GM11168 (cell line): ENCODE measurements around the gene KRTAP10-5.
"Not testable (repeated sequence)": the region's sequence is repeated elsewhere in the genome, so short reads cannot be mapped to it uniquely, and the experiment has no call there.

ENCODE experiments used
- in situ Hi-C: fragments of 300-500 bp; cut with MboI; formaldehyde crosslinking; loops from one replicate; pipeline ENCODE4 v1.12.0; 2022; ENCODE audit warnings: low sequenced_read_pairs; ENCODE audit not compliant: unreplicated experiment

The KRTAP10-5 gene

DNA sequence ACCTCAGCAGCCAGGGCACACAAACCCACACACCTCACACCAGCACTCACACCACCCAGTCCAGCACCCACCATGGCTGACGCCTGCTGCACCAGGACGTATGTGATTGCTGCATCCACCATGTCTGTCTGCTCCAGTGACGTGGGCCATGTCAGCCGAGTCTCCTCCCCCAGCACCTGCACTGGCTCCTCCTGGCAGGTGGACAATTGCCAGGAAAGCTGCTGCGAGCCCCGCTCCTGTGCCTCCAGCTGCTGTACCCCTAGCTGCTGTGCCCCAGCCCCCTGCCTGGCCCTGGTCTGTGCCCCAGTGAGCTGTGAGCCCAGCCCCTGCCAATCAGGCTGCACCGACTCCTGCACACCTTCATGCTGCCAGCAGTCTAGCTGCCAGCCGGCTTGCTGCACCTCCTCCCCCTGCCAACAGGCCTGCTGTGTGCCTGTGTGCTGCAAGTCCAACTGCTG, 31.7 kb upstream of the KRTAP10-5 start, which contains the start of gene KRTAP10-8:
Gene KRTAP10-8, plus strand, starts transcription at position 51 of the 458 bp plus-strand sequence. Its CDS starts 22 bp downstream, at position 73.
- in situ Hi-C loops = no loop called here

DNA sequence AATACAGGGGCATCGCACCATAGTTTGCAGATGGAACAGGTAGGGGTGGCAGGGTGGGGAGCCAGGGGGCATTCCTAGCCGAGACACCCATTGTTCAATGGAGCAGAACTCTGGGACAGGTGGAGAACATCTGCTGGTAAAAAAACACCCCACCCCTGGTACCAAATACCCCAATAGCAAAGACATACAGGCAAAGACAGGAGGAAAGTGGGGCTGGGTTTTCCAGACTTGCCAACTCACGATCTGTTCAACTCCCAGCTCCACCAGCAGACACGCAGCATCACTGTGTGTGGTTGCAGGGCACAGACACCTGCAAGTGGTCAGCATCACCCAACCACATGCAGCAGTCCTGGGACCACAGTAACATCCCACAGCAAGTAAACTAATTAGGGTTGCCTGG, 31.1 kb upstream of the KRTAP10-5 start:
- in situ Hi-C loops = no loop called here

DNA sequence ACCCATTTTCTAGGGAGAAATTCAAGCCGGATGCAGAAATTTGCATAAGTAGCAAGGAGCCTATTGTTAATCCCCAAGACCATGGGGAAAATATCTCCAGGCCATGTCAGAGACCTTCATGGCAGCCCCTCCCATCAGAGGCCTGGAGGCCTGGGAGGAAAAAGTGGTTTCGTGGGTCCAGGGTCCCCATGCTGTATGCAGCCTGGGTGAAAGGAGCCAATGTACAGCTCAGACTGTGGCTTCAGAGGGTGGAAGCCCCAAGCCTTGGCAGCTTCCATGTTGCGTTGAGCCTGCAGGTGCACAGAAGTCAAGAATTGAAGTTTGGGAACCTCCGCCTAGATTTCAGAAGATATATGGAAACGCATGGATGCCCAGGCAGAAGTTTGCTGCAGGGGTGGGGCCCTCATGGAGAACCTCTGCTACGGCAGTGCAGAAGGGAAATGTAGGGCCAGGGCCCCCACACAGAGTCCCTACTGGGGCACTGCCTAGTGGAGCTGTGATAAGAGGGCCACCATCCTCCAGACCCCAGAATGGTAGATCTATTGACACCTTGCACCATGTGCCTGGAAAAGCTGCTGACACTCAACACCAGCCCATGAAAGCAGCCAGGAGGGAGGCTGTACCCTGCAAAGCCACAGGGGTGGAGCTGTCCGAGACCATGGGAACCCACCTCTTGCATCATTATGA, 29.9 kb upstream of the KRTAP10-5 start:
- in situ Hi-C loops = not testable (repeated sequence)

DNA sequence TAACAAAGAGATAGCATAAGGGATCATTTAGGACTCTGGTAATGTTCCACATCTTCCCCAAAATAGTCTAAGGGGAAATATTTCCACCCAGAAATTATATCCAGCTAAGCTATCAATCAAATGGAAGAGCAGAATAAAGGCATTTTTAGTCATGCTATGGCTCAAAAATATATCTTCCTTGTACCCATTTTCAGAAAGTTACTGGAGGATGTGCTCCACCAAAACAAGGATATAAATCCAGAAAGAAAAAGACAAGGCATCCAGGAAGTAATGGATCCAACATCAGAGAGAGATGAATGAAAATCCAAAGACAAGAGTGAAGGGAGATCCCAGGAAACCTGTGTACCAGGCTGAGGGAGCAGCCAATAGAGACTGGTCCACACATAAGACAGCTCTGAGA, 28.8 kb upstream of the KRTAP10-5 start:
- in situ Hi-C loops = no loop called here

DNA sequence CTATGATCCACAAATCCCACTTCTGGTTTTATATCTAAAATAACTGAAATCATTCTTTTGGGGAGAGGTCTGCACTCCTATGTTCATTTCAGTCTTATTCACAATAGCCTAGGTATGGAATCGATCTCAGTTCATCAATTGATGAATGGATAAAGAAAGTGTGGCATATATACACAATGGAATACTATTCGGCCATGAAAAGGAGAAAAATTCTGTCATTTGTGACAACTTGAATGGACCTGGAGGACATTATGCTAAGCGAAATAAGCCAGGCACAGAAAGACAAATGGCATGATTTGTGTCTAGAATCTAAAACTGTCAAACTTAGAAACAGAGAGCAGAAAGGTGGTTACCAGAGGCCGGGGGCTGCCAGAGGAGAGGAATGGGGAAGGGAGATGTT, 26.1 kb upstream of the KRTAP10-5 start:
- in situ Hi-C loops = no loop called here

DNA sequence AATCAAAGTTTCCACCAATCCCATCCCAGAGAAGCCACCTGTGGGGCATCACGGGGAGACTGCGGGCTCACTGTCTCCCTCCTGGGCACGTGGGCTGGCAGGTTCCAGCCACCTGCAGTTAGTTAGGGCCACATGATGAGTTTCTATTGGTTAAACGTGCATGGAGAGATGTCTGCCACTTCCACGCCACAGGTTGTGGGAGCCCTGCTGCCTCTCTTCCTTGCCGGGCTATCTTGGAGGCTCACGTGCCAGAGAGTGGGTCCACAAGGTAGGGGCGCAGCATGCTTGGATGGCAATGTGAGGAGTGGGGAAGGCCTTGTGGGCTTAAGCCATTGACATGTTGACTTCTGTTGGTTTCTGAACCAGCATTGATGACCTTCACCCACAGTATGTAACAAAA, 23.5 kb upstream of the KRTAP10-5 start:
- in situ Hi-C loops = no loop called here

DNA sequence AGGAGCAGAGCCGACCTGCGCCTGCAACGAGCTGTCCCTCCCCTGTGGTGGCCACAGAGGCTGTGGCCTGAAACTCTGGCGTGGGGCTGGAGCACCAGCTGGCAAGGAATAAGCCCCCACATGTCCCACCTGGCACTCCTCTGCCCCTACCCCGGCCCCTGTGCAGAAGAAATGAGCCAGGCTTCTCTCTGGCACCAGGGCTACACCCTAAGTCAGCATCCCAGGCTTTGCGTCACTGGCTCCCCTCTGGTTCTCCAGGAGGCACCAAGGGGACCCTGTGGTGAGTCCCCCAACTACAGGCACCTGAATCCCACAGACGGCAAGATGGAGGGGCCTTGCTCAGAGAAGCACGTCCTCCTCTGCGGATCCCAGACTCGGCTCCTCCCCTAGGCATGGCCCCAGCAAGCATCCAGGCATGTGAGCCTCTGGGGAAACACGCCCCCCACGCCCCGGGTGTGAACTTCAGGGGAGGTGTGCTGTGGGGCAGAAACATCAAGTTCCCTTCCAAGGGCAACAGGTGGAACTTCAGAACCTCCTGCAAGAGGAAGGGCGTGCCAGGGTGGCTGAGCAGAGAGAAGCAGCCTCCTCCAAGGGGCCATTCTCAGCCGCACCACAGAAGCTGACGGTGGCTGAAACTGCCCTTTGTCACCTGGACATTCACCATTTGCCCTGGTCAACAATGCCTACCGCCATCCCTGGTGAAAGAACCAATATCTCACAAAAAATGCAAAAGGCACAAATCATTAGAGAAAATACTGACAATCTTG, 22.9 kb upstream of the KRTAP10-5 start:
- in situ Hi-C loops = no loop called here

DNA sequence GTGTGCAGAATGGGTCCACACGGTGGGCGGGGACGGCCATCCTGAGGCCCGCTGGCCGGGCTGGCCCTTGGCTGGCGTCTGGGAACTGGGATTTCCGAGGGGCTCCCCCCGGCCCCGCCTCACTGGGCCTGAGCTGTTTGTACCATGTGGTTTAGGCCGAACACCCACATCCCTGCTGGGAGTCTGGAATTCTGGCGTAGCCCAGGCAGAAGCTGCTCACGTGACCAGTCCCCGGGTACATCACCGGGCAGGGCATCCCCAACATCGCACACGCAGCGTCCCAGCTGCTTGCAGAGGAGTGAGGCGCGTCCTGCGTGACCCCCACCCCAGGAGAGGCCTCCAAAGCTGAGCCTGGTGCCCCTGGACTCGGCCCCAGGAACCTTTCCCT, 22.1 kb upstream of the KRTAP10-5 start:
- in situ Hi-C loops = no loop called here

DNA sequence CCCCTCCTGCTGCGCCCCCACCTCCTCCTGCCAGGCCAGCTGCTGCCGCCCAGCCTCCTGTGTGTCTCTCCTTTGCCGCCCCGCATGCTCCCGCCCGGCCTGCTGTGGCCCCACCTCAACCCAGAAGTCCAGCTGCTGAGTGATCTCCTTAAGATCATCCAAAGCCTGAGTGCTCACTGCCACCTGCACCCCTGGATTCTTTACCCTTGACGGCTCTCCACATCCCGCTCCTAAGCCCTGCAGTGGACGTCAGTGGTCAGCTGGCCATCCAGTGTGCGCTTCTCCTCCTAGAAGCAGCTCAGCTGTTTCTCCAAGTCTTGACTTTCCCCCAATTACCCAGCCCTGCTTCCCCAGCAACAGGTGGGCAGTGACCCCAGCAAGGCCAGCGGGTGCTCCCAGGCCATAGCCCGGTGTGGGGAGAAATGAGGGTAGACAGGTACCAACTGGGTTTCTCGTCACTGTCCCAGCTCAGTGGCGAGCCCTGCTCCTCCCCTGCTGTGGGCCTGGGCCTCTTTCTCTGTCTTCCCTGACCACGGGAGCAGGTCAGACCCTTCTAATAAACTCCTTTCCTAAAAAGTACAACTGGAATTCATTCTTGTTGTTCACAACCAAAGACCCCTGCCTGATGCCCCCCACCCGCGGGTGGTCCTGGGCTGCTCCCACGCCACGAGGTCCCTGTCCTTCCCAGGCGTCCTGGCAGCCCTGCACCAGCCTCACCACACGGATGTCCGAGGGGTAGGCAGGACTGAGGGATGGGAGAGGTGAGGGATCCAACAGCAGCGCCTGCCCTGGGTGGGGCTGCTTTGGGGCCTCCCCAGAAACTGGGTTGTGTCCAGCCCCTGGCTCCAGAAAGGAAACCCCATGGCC, 21.4 kb upstream of the KRTAP10-5 start:
- in situ Hi-C loops = no loop called here

DNA sequence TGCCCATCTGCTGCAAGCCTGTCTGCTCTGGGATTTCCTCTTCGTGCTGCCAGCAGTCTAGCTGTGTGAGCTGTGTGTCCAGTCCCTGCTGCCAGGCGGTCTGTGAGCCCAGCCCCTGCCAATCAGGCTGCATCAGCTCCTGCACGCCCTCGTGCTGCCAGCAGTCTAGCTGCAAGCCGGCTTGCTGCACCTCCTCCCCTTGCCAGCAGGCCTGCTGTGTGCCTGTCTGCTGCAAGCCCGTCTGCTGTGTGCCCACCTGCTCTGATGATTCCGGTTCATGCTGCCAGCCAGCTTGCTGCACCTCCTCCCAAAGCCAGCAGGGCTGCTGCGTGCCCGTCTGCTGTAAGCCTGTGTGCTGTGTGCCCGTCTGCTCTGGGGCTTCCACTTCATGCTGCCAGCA, 20.7 kb upstream of the KRTAP10-5 start:
- in situ Hi-C loops = not testable (repeated sequence)

DNA sequence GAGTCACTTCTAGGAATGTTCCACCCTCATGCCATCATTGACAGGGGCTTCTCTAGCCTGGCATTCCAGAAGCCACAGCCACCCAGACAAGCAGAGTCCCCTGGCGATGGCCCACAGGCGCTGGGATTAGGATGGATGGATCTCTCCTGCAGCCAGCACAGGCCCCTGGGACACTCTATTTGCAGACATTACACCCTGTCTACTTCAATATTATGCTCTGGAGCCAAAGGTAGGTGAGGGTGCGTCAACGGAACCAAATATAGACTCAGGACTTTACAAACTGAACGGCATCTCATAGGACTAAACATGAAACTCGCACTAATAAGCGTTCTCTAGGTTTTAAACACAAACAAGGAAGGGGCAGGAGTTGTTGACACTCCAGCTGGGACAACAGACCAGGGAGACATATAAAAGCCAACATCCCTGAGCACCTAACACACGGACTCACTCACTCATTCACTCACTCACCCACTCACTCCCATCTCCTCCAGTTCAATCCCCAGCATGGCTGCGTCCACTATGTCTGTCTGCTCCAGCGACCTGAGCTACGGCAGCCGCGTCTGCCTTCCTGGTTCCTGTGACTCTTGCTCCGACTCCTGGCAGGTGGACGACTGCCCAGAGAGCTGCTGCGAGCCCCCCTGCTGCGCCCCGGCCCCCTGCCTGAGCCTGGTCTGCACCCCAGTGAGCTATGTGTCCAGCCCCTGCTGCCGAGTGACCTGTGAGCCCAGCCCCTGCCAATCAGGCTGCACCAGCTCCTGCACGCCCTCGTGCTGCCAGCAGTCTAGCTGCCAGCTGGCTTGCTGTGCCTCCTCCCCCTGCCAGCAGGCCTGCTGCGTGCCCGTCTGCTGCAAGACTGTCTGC, 19.9 kb upstream of the KRTAP10-5 start, which contains the start of gene KRTAP10-7:
Gene KRTAP10-7, plus strand, starts transcription at position 480 of the 861 bp plus-strand sequence. Its CDS starts 25 bp downstream, at position 505.
- in situ Hi-C loops = not testable (repeated sequence)

DNA sequence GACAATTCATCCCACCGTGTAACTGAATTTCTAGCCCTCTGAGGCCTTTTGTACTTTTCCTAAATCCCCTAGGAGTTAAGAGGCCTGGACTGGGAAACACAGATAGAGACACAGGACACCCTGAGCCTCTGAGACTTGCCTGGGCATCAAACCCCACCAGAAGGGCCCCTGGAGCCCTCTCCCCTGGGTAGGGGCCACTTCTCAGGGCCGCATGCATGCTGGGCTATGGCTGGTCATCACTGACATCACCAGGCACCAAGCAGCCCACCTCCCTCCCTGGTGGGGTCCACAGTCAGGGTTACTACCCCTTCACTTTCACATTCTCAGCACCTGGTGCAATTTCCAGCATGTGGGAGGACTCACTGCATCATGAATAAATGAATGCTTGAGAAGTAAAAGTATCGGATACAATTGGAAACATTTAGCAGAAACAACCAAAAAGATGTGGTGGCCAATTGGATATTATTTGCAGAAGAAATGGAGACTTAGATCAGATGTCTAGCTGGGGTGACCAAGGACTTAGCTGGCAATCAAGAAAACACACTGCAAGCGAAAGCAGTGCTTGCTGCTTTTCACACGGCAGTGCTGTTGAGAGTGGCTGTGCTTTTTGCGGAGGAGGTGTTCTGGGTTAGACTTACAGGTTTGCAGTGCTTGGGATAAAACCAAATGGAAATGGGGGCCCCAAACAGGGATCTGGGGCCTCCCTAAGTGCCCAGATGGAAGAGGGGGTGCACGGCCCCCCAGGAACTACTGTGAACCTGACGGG, 19.0 kb upstream of the KRTAP10-5 start:
- in situ Hi-C loops = no loop called here

DNA sequence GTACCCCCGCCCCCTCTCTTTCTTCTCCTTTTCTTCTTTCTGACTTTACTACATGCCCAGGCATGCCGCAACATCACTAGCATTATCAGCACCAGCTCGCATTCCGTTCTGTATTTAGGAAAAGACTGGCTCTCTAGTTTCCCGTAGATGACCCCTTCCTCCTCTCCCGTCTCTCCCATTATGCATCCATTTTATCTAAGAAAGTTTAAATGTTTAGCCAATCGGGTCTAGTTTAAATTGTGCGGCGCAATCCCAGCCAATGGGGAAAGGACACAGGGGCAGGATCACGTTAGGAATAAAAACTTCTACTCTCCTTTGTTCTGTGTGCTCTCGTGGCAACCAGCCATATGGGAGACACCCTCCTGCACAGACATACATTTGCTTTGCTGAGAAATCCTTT, 17.7 kb upstream of the KRTAP10-5 start:
- in situ Hi-C loops = no loop called here

DNA sequence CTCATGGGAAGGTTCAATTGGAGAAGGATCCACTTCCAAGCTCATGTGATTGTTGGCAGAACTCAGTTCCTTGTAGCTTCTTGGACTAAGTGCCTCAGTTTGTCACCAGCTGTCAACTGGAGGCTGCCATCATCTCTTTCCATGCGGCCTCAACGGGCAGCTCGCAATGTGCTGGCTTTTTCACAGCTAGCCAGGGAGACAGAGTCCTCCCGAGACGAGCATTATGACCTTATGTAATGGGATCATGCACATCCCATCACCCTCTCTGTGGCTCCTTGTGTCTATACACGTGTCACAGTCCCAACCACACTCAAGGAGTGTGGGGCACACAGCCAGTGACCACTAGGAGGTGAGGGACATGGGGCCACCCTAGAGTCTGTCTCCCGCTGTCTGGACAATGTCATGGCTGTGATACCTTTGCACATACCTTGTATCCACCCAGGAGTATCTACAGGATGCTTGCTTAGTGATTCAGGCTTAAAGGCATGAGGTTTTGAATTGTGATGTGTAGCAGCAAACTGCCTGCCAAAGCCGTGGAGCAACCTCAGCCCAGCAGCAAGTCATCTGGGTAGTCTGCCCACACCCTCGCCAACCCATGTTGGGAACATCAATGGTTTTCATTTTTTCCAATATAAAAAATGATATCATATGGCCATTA, 15.8 kb upstream of the KRTAP10-5 start:
- in situ Hi-C loops = no loop called here

DNA sequence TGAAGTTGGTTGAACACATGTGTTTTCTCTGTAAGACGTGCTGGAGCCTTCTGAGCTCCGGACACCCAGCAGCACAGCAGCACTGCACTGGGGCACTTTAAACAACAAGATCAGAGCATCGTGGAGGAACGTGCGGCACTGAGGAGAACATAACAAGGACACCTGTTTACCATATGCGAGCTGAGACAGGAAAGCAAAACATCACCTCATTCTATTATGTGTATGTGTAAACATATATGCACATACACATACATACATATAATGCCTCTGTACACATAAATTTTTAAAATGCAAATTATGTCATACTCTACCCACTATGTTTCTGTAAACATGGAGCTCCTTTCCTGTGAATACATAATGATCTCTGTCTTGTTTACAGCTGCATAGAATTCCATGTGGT, 15.1 kb upstream of the KRTAP10-5 start:
- in situ Hi-C loops = no loop called here

DNA sequence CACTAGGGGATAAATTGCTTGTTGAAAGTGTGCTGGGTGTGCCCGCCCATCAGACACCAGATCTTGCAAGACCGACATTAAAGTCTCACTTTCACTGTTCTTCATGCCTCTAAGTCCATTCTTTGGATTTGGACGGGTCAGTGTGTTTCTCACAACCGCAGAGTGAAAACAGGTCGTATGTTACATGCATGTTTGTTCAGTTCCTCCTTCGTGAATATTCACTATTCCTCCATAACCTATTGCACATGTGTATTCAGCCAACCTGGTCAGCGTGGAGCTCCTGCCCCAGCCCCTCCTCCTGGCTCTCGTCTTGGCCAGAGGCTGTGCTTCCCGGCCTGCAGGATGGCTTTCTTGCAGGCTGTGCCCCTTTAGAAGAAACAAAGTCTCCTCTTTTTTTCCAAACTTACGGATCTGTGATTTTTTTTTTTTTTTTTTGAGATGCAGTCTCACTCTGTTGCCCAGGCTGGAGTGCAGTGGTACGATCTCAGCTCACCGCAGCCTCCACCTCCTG, 14.1 kb upstream of the KRTAP10-5 start:
- in situ Hi-C loops = no loop called here

DNA sequence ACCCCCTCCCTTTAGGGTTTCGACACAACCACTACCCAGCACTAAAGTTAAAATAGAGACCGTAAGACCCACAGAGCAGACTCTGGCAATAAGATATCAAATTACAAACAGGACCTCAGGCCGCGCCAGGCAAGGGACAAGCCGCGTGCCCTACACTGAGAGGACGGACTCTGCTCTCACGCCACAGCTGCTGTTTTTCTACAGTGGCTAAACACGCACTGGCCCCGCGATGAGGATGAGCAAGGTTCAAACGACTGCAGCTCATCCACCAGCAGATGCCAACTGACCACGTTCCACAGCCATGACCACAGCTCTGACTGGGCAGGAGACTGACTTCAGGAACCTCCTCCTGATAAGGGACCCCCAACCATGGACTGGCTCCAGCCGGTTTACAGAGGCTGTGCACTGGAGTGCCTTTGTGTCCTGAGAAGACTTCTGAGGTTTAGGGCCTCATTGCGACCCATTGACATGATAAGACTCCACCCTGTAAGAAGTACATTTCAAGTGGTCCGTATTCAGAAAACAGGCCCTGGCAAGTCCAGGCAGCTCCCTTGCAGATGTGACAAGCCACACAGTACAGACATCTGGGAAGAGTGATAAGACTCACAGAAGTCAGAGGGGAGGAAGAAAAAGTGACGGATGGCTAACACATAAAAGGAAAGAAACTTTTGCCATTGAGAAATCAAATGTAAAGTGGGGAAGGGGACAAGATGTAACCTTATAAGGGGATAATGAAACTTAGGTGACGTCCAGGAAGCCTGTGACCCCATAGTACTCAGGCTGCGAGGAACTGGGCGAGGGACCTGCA, 13.4 kb upstream of the KRTAP10-5 start:
- in situ Hi-C loops = no loop called here
